Tibial artery (tissue), 4 donors: ENCODE results near the gene SMCO4.
A peak's percentile ranks its signal among the peaks of the same experiment; 100 is the strongest.

Experiments
- DNase-seq, 2 donors: peaks; one replicate each; pipeline ENCODE4 v3.0.0-alpha.2; 2019
- H3K27ac ChIP-seq, 2 donors: fragments of 200-600 bp; sonication (generic) in 1 of 2; 1 replicate in 1 of 2; 2 replicates in 1 of 2; pipeline ENCODE4 v1.5.1; 2018 to 2019; ENCODE audit warnings: mild to moderate bottlenecking in 1 of 2
- H3K27me3 ChIP-seq, 2 donors: fragments of 200-600 bp; sonication (generic) in 1 of 2; one replicate each; pipeline versions ENCODE4 v1.5.1 to v1.6.0; 2016 to 2019
- H3K36me3 ChIP-seq, 3 donors: fragments of 200-600 bp; sonication (generic) in 2 of 3; one replicate each; pipeline ENCODE4 v1.5.1; 2016 to 2019; ENCODE audit warnings: mild to moderate bottlenecking in 2 of 3
- H3K4me1 ChIP-seq, 4 donors: fragments of 200-600 bp; sonication (generic) in 2 of 4; 1 replicate in 3 of 4; 2 replicates in 1 of 4; pipeline ENCODE4 v1.5.1; 2016 to 2019
- H3K4me3 ChIP-seq, 2 donors: fragments of 200-600 bp; sonication (generic) in 1 of 2; 1 replicate in 1 of 2; 2 replicates in 1 of 2; pipeline ENCODE4 v1.5.1; 2018 to 2019; ENCODE audit warnings: mild to moderate bottlenecking in 2 of 2
- H3K9me3 ChIP-seq, 3 donors: fragments of 200-600 bp; sonication (generic) in 1 of 3; one replicate each; pipeline ENCODE4 v1.5.1; 2016 to 2019
- CTCF ChIP-seq, 2 experiments: fragments of 200-600 bp in 1 of 2; fragments of 450-650 bp in 1 of 2; IDR thresholded peaks; one replicate each; pipeline ENCODE4 v1.5.1; 2017 to 2019; ENCODE audit warnings: antibody characterized with exemption in 2 of 2, mild to moderate bottlenecking in 1 of 2, moderate library complexity in 1 of 2
- intact Hi-C: fragments of 100-400 bp; cut with DNase I; formaldehyde crosslinking; loops from one replicate; pipeline ENCODE4 v1.15.0; 2023; ENCODE audit warnings: low total_unique reads

SMCO4 gene

GRCh38 chr11:93572621-93573020 lies 29.4 kb upstream of the SMCO4 start:
- H3K4me3 ChIP-seq: no peak overlapping the region
- DNase-seq: no peak
- intact Hi-C loops: no loop called here
- H3K36me3 ChIP-seq: no peaks in the 10 kb centered on the region
- no peaks in the 10 kb centered on the region for H3K9me3 ChIP-seq
- no peak for TF ChIP-seq CTCF (IDR thresholded peaks at IDR 0.05)
- peaks cover 0 to 42% (median 20%) of the 10 kb centered on the region in 4 donors for H3K4me1 ChIP-seq
- no peak overlapping the region for H3K27ac ChIP-seq
- no peaks in the 10 kb centered on the region for H3K27me3 ChIP-seq

- TF ChIP-seq CTCF (IDR thresholded peaks at IDR 0.05): no peak
- Histone ChIP-seq H3K27ac (no peak overlapping the region), H3K36me3 (no peaks in the 10 kb centered on the region), H3K4me3 (no peak overlapping the region), H3K4me1 (peaks cover 0 to 40% (median 22%) of the 10 kb centered on the region in 4 donors), H3K9me3 (no peaks in the 10 kb centered on the region), H3K27me3 (no peaks in the 10 kb centered on the region)
- intact Hi-C loops: no loop called here
- no peak for DNase-seq
Measured at GRCh38 chr11:93572171-93572570, 29.0 kb upstream of the SMCO4 start.

DNA sequence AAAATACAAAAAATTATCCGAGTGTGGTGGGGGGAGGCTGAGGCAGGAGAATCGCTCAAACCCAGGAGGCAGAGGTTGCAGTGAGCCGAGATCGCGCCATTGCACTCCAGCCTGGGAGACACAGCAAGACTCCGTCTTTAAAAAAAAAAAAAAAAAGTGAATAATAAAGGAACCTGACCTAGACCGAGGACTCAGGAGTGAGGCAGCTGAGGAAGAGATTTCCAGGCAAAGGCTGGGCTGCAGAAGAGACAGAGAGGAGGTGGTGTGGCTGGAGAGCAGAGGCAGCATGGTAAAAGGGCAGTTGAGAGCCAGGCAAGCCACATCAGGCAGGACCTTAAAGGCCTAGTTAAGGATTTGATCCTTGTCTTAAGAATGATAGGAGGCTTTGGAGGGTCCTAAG lies 28.4 kb upstream of the SMCO4 start:
- Histone ChIP-seq H3K4me3 (no peak overlapping the region), H3K27me3 (no peaks in the 10 kb centered on the region), H3K27ac (no peak overlapping the region), H3K36me3 (no peaks in the 10 kb centered on the region), H3K4me1 (peaks cover 0 to 38% (median 22%) of the 10 kb centered on the region in 4 donors), H3K9me3 (no peaks in the 10 kb centered on the region)
- no peak for TF ChIP-seq CTCF (IDR thresholded peaks at IDR 0.05)
- intact Hi-C loops: no loop called here
- no peak for DNase-seq

- Histone ChIP-seq H3K9me3 (no peaks in the 10 kb centered on the region), H3K36me3 (no peaks in the 10 kb centered on the region), H3K4me1 (peaks cover 0 to 34% (median 22%) of the 10 kb centered on the region in 4 donors), H3K27ac (peak overlapping the region in 1 of 2 donors; percentile 26), H3K27me3 (no peaks in the 10 kb centered on the region), H3K4me3 (no peak overlapping the region)
- DNase-seq: peak in 1 of 2 donors; percentile 86
- TF ChIP-seq CTCF (IDR thresholded peaks at IDR 0.05): no peak
- intact Hi-C loops: no loop called here
Measured at GRCh38 chr11:93570759-93571413, 27.7 kb upstream of the SMCO4 start.

DNA sequence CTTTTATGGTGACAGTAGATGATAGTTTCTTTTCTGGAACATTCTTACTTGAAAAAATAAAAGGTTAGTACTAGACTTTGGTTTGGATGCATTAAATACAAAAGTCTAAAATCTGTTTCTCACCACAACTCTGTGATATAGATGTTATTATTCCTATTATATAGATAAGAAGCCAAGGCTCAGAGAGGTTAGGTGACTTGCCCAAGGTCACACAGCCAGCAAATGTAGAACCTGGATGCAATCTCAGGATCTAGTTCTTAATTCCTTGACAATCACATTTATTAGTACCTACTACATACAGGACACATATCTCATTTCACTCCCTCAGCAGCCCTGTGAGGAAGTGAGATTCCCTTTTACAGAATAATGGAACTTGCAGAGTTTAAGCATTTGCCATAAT lies 26.3 kb upstream of the SMCO4 start:
- intact Hi-C loops: no loop called here
- Histone ChIP-seq H3K4me1 (peaks cover 0 to 34% (median 22%) of the 10 kb centered on the region in 4 donors), H3K27ac (no peak overlapping the region), H3K9me3 (no peaks in the 10 kb centered on the region), H3K27me3 (no peaks in the 10 kb centered on the region), H3K36me3 (no peaks in the 10 kb centered on the region), H3K4me3 (no peak overlapping the region)
- DNase-seq: no peak
- TF ChIP-seq CTCF (IDR thresholded peaks at IDR 0.05): no peak
